NK-92 treated with Interleukin-12 subunit alpha and Interleukin-12 subunit beta, amount 100 ng/mL, for 24 hours (cell line): ENCODE results near the gene LGR5.
"Not testable (repeated sequence)": the region's sequence is repeated elsewhere in the genome, so short reads cannot be mapped to it uniquely, and the experiment has no call there.

Experiments
- DNase-seq: peaks from one replicate; lab custom pipeline; 2025; lab: John Stamatoyannopoulos, UW

Gene LGR5

GRCh38 chr12:71552728-71553501 is 113.3 kb downstream of the LGR5 start:
- no peak for DNase-seq

- DNase-seq = no peak
Measured at GRCh38 chr12:71555191-71555590, 115.6 kb downstream of the LGR5 start.

GRCh38 chr12:71555789-71556188 is 116.2 kb downstream of the LGR5 start:
- not testable (repeated sequence) for DNase-seq

- DNase-seq = no peak
Measured at GRCh38 chr12:71556448-71556847, 116.8 kb downstream of the LGR5 start.

- no peak for DNase-seq
Measured at GRCh38 chr12:71556875-71557274, 117.3 kb downstream of the LGR5 start.

GRCh38 chr12:71558445-71558844 is 118.8 kb downstream of the LGR5 start:
- DNase-seq = no peak

GRCh38 chr12:71562676-71563595 is 123.3 kb downstream of the LGR5 start:
- DNase-seq = no peak

GRCh38 chr12:71565535-71565934 is 125.9 kb downstream of the LGR5 start:
- DNase-seq = no peak

- no peak for DNase-seq
Measured at GRCh38 chr12:71566655-71567054, 127.1 kb downstream of the LGR5 start.

- DNase-seq = no peak
Measured at GRCh38 chr12:71567537-71567936, 127.9 kb downstream of the LGR5 start.

- DNase-seq = not testable (repeated sequence)
Measured at GRCh38 chr12:71569885-71570284, 130.3 kb downstream of the LGR5 start.

- no peak for DNase-seq
Measured at GRCh38 chr12:71576496-71576895, 136.9 kb downstream of the LGR5 start.

- DNase-seq = no peak
Measured at GRCh38 chr12:71578694-71579258, 139.2 kb downstream of the LGR5 start.

- no peak for DNase-seq
Measured at GRCh38 chr12:71581206-71581605, 141.6 kb downstream of the LGR5 start.

GRCh38 chr12:71582925-71583324 is 143.3 kb downstream of the LGR5 start:
- no peak for DNase-seq

- no peak for DNase-seq
Measured at GRCh38 chr12:71584356-71584755, 144.8 kb downstream of the LGR5 start.

- DNase-seq = no peak
Measured at GRCh38 chr12:71585218-71585617, 145.6 kb downstream of the LGR5 start.

- no peak for DNase-seq
Measured at GRCh38 chr12:71587012-71587411, 147.4 kb downstream of the LGR5 start.

- no peak for DNase-seq
Measured at GRCh38 chr12:71589478-71589881, 149.9 kb downstream of the LGR5 start.

- no peak for DNase-seq
Measured at GRCh38 chr12:71591601-71592000, 152.0 kb downstream of the LGR5 start.

GRCh38 chr12:71592841-71593240 is 153.2 kb downstream of the LGR5 start:
- no peak for DNase-seq

GRCh38 chr12:71594214-71594948 is 154.8 kb downstream of the LGR5 start:
- DNase-seq = no peak
